AG10803 (cell line): ENCODE results near the gene MEIOSIN.

Experiments used
- DNase-seq: peaks from one replicate; pipeline ENCODE4 v3.0.0; 2010; ENCODE audit warnings: low read depth
- H3K4me3 ChIP-seq: 2 replicates; pipeline ENCODE4 v1.5.1; 2011; ENCODE audit warnings: mild to moderate bottlenecking, low read length, control low read depth
- CTCF ChIP-seq: conservative IDR thresholded peaks from 2 replicates; pipeline ENCODE4 v1.5.1; 2011; ENCODE audit warnings: mild to moderate bottlenecking, low read length, control low read depth, inconsistent platforms

MEIOSIN gene

DNA sequence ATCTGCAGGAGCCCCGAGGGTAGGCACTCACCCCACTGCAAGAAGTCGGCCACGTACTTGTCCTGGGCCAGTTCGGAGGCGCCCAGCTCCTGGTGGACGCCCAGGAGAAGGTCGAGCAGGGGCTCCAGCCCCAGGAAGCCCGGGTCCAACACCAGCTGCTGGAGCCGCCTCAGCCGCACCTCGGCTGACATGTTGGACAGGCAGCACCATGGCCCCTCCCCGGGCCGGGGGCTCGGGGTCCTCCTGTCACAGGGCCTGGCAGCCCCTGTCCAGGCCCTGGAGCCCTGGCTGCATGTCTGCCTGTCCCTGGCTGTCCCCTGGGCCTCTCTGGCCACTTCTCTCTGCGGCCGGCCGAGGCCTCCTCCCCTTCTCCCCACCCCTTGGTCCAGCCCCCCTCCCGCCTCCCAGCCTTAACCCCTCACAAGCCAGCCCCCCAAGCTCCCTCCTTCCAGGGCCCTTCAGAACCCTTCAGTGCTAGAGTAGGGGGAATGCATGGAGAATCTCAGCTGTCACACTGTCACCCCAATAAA is 49.0 kb downstream of the MEIOSIN start, which contains the start of gene DMPK:
TSS of gene DMPK (minus strand) at position 329 of the 530 bp plus-strand sequence. CDS start at position 191, 138 bp downstream.
- no peak for TF ChIP-seq CTCF
- peak within 1 kb of the TSS; percentile 77 for H3K4me3 ChIP-seq
- DNase-seq: no peak

GRCh38 chr19:45782820-45783785 is 49.9 kb downstream of the MEIOSIN start:
- TF ChIP-seq CTCF: no peak
- peak overlapping the region; percentile 77 for H3K4me3 ChIP-seq
- DNase-seq: peak; percentile 78

- H3K4me3 ChIP-seq: no peak overlapping the region
- no peak for DNase-seq
- no peak for TF ChIP-seq CTCF
Observed at GRCh38 chr19:45784096-45784495, 50.9 kb downstream of the MEIOSIN start.

GRCh38 chr19:45785097-45785496 is 51.9 kb downstream of the MEIOSIN start:
- DNase-seq: no peak
- no peak for TF ChIP-seq CTCF
- no peak overlapping the region for H3K4me3 ChIP-seq

DNA sequence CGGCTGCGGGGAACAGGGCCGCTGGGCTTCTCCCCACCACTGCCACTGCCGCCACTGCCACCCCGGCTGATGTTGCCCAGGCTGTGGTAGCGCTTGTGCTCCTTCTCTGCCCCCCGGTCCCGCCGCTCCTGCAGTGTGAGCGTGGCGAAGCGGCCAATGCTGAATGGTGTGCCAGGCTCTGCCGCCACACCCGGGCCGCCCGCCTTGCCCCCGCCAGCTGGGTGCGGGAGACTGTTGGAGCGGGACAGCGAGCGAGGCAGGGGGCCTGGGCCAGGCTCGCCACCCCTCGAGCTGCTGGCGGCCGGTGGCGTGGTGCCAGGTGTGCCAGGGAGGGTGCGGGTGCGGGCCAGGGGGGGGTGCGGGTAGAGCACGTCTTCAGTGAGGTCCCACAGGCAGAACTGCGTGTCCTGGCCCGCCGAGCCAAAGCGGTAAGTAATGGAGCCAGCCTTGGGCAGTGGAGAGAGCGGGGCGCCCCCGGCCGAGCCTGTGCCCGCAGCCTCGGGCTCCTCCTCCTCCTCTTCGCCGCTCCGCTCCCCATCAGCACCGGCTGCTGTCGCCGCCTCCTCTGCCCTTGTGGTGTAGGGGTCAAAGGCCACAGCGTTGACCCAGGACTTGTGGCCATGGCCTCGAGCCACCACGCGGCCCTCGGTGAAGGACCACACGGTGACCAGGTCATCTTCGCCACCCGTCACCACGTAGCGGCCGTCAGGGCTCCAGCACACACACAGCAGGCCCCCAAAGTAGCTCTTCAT is 52.7 kb downstream of the MEIOSIN start:
- no peak for TF ChIP-seq CTCF
- no peak for DNase-seq
- no peak overlapping the region for H3K4me3 ChIP-seq

DNA sequence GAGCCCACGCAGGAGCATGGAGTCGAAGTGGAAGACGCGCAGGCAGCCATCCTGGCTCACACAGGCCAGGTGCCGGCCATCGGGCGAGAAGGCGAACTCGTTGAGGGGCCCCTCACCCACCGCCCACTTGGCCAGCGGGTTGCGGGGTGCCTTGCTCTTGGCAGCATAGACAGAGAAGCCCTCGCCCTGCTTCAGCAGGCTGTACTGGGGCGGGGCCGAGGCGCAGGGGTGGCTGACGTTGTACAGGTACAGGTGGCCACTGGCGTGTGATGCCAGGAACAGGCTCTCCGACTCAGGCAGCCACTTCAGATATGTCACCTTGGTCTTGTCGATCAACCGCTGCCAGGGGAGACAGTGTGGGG is 53.3 kb downstream of the MEIOSIN start:
- no peak for DNase-seq
- TF ChIP-seq CTCF: no peak
- H3K4me3 ChIP-seq: no peak overlapping the region
